Calu3 (cell line): ENCODE measurements around the gene ARPC1A. TPM values are rescaled to one million over a fixed set of nuclear protein-coding genes. Genes with fewer than 3 reads are reported as not detected.

Experiments used
- BruUV-seq: library from RNA; stranded (reverse); fragments of 400-500 nt; replicated peaks from 2 replicates; lab custom pipeline; 2021; lab: Mats Ljungman, UMichigan
- CTCF ChIA-PET: fragments of 300-600 bp; sonication (Branson Sonifier 250); formaldehyde crosslinking; loops from one replicate; lab custom pipeline; 2022; ENCODE audit warnings: antibody characterized with exemption; lab: Charles Lee
- DNase-seq: peaks from one replicate; pipeline ENCODE4 v3.0.0; 2022
- H3K27ac Mint-ChIP-seq: one replicate; pipeline ENCODE4 v1.8.0; 2022; ENCODE audit warnings: mixed read lengths; ENCODE audit not compliant: unreplicated experiment
- H3K27me3 Mint-ChIP-seq: one replicate; pipeline ENCODE4 v1.8.0; 2022; ENCODE audit warnings: mixed read lengths; ENCODE audit not compliant: unreplicated experiment
- H3K36me3 Mint-ChIP-seq: one replicate; pipeline ENCODE4 v1.8.0; 2022; ENCODE audit warnings: mild to moderate bottlenecking, moderate library complexity, mixed read lengths; ENCODE audit not compliant: insufficient read depth, unreplicated experiment
- H3K4me1 Mint-ChIP-seq: one replicate; pipeline ENCODE4 v1.8.0; 2022; ENCODE audit warnings: mild to moderate bottlenecking, low read depth, mixed read lengths; ENCODE audit not compliant: unreplicated experiment
- H3K4me3 Mint-ChIP-seq: one replicate; pipeline ENCODE4 v1.8.0; 2022; ENCODE audit warnings: mild to moderate bottlenecking, low read depth, moderate library complexity, mixed read lengths; ENCODE audit not compliant: unreplicated experiment
- H3K9me3 Mint-ChIP-seq: one replicate; pipeline ENCODE4 v1.8.0; 2022; ENCODE audit warnings: low read depth, mixed read lengths; ENCODE audit not compliant: unreplicated experiment
- CTCF ChIP-seq: fragments of 200-600 bp; IDR thresholded peaks from one replicate; pipeline ENCODE4 v1.8.0; 2022; ENCODE audit warnings: antibody characterized with exemption; ENCODE audit not compliant: unreplicated experiment
- intact Hi-C: fragments of 100-400 bp; cut with micrococcal nuclease; formaldehyde crosslinking; loops from one replicate; pipeline ENCODE4 v1.10.0; 2022; ENCODE audit not compliant: unreplicated experiment
- total RNA-seq: library from RNA; stranded (reverse); gene quantifications from 2 replicates; pipeline ENCODE4 v1.2.3, GENCODE V29; 2022

The ARPC1A gene
- total RNA-seq, 1 experiment from 2014 or later = 146 TPM

- H3K36me3 Mint-ChIP-seq = peaks cover 73% of the 10 kb centered on the region
- peak overlapping the region; percentile 14 for H3K27ac Mint-ChIP-seq
- no peaks in the 10 kb centered on the region for H3K9me3 Mint-ChIP-seq
- peaks cover 8% of the 10 kb centered on the region for H3K4me1 Mint-ChIP-seq
- BruUV-seq = no TSS peak
- CTCF ChIA-PET = interaction anchor here (1.0 kb wide), 1 partner anchor 10 kb away, joined by 3 read pairs; the partner anchor contains the start of genes BUD31 and PDAP1
- H3K27me3 Mint-ChIP-seq = no peaks in the 10 kb centered on the region
- intact Hi-C loops = no loop called here
- TF ChIP-seq CTCF = no peak
- no peak overlapping the region for H3K4me3 Mint-ChIP-seq
- no peak for DNase-seq
Observed at GRCh38 chr7:99398891-99399445, 73.3 kb downstream of the ARPC1A start.

- Mint-ChIP-seq H3K27ac (no peak overlapping the region), H3K4me1 (peaks cover 8% of the 10 kb centered on the region), H3K9me3 (no peaks in the 10 kb centered on the region), H3K27me3 (no peaks in the 10 kb centered on the region), H3K36me3 (peaks cover 73% of the 10 kb centered on the region), H3K4me3 (no peak overlapping the region)
- DNase-seq = no peak
- no peak for TF ChIP-seq CTCF
- CTCF ChIA-PET = interaction anchor here (1.0 kb wide), 1 partner anchor 9 kb away, joined by 3 read pairs; the partner anchor contains the start of genes BUD31 and PDAP1
- intact Hi-C loops = no loop called here
- BruUV-seq = no TSS peak
Observed at GRCh38 chr7:99399597-99399996, 73.9 kb downstream of the ARPC1A start.

DNA sequence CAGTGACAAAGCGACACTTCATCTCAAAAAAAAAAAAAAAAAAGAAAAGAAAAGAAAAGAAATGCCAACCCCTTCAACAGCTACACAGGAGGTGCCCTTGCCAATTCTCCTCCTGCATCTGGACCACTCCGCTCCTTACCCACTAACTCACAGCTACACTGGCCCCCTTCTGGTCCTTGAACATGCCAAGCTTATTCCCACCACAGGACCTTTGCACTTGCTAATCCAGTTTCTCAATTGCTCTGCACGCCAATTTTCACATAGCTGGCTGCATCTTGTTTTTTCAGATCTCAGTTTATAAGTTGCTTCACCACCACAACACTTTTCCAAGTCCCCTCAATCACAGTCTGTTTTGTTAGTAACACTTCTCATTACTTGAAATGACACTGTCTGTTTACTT is 77.2 kb downstream of the ARPC1A start:
- Mint-ChIP-seq H3K27ac (no peak overlapping the region), H3K9me3 (no peaks in the 10 kb centered on the region)
- no peak for TF ChIP-seq CTCF

GRCh38 chr7:99403764-99404163 is 78.1 kb downstream of the ARPC1A start:
- no peak for DNase-seq
- Mint-ChIP-seq H3K4me3 (no peak overlapping the region), H3K4me1 (peaks cover 4% of the 10 kb centered on the region), H3K27ac (no peak overlapping the region), H3K9me3 (no peaks in the 10 kb centered on the region), H3K27me3 (no peaks in the 10 kb centered on the region), H3K36me3 (peaks cover 65% of the 10 kb centered on the region)
- no peak for TF ChIP-seq CTCF
- intact Hi-C loops = no loop called here
- CTCF ChIA-PET = no interaction called here
- BruUV-seq = no TSS peak

More for the DNA sequence above, 77.2 kb downstream of the ARPC1A start:
- Mint-ChIP-seq H3K4me3 (no peak overlapping the region), H3K27me3 (no peaks in the 10 kb centered on the region), H3K36me3 (peaks cover 65% of the 10 kb centered on the region), H3K4me1 (peaks cover 8% of the 10 kb centered on the region)
- CTCF ChIA-PET = no interaction called here
- BruUV-seq = no TSS peak
- no peak for DNase-seq
- intact Hi-C loops = no loop called here
